ENCODE results near the gene TRMT2B.
"Not testable (repeated sequence)": the region's sequence is repeated elsewhere in the genome, so short reads cannot be mapped to it uniquely, and the experiment has no call there.

The TRMT2B gene

DNA sequence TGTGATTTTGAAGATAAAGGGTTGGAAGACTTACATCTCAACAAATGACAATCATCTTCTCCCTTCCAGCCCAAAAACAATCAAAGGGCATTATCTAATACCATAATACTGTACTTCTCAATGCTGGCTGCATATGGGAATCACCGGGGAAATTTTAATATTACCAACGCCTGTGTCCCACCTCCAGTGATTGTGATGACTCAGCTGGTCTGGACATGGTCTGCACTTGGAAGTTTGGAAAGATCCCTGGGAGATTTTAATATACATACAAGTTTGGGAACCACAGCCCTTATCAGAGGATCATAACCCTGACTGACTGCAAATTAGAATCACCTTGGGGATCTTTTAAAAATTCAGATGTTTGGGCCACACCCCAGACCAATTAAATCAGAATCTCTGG is 52.5 kb downstream of the TRMT2B start:
- DNase-seq: no peak

DNA sequence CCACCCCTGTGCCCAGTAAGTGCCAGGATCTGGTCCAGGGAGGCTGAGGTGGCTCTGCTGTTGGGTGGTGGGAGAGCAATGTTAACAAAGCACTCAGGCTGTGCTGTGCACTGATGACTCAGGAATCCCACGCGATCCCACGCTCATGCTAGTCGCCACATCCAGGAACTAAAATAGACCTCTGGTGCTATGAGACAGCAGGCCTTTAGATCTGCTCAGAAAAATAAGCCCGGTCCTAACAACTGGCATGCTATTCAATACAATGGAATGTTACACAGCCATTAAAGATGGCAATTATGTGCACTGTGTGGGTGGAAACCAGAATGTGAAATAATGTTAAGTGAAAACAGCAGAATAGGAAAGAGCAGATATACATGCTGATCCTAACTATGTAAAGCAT is 56.4 kb downstream of the TRMT2B start:
- no peak for DNase-seq

DNA sequence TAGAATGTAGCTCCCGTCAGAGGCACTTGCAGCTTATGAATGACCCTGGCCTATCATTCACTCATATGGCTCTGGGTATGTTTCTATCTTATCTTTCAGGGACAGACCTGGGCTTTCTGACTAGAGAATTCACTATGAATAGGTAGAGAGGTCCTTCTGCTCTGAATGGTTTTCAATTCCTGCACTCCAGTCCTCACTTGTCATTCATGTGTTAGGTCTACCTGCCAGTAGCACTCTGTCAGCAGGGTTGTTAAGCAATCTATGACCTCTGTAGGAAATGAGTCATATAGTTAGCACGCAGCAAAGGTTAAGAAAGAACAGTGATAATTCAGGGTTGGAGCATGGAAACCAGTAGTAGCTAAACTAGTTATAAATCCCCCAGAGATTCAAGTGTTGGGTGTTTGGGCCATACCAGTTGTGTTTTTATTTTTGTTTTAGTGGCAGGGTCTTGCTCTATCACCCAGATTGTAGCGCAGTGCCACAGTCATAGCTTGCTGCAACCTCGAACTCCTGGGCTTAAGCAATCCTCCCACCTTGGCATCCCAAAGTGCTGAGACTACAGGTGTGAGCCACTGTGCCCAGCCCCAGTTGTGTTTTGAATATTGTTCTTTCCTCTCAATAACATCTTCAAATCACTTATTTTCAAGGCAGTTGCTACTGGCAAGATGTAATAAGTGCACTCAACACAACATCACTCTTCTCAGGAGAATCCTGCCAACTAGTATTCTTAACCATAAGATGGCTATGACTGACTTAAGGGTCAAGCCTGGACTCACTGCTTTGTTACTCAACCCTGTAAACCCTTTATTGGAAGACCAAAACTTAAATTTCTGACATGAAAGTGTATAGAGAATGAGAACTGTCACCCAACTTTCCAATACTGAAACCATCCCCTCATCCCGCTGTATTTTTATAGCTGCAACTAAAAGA is 57.3 kb downstream of the TRMT2B start:
- DNase-seq: no peak

DNA sequence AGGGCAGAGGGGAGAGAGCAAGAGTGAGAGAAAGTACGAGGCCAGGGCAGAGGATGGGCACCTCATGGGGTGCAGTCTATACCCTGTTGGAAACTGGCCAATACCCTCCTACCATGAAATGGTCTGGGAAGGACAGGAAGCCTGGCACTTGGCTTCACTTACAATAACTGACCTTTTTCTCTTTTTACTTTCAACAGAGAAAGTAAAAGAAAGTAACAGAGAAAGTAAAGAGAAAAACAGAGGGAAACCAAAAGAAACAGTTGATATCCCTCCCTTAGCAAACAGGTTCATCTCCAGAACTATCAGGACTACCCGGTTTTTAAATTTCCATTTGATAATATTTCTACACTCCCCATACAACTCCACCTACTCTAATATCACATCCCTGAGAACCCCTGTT is 61.8 kb downstream of the TRMT2B start:
- no peak for DNase-seq

DNA sequence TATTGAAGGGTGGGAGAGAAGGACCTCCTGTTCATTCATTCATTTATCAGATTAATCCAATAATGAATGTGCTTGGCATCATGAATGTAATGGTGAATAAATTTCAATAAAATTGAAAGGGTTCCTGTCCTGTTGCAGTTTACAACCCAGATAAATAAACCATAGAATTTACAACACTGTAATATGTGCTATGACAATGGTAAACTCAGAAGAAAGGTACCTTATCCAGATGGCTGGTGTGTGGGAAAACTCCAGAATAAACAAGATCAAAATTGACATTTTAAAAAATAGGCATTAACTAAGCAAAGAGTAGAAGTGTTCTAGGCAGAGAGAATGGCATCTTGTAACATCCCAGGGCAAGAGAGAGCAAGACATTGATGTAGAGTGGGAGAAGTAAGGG is 67.1 kb downstream of the TRMT2B start:
- no peak for DNase-seq

DNA sequence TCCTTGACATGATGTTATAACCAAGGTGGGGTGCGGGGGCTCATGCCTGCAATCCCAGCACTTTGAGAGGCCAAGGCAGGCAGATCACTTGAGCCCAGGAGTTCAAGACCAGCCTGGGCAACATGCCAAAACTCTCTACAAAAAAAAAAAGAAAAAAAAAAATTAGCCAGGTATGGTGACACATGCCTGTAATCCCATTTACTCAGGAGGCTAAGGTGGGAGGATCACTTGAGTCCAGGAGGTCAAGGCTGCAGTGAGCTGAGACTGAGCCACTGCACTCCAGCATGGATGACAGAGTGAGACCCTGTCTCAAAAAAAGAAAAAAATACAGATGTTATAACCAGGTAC is 70.4 kb downstream of the TRMT2B start:
- DNase-seq: not testable (repeated sequence)

DNA sequence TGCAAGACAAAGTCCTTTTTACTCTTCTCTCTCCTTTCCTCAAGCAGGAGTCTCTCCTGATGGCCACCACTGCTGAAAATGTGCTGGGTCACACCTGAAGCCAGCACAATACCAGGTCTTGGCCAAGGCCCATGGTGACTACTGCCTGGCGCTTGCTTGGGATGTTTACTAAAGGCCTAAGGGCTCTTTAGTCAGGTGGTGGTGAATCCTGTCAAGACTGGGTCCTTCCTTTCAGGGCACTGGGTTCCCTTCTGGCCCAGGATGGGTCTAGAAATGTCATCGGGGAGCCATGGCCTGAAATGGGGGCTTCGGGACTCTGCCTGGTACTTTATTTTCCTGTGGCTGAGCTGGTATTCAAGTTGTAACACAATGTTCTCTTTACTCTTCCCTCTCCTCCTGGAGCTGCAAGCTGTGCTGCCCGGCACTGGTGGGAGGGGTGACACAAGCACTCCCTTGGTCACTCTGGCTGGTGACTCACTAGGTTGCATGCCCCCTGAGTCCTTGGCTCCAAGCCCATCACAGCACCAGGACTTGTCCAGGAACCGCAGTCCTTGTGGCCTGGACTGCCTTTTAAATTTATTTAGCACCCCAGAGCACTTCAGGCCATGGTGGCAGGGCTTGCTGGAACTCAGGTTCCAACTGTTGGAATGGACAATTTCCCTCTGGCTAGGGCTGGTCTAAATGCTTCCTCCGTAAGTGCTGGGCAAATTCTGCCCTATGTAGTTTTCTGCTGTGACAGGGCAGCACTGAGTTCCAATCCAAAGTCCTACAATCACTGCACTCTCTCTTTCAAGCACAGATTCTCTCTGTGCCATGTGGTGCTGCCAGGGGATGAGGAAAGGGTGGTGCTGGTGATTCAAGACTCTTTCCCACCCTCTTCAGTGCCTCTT is 71.1 kb downstream of the TRMT2B start:
- no peak for DNase-seq

DNA sequence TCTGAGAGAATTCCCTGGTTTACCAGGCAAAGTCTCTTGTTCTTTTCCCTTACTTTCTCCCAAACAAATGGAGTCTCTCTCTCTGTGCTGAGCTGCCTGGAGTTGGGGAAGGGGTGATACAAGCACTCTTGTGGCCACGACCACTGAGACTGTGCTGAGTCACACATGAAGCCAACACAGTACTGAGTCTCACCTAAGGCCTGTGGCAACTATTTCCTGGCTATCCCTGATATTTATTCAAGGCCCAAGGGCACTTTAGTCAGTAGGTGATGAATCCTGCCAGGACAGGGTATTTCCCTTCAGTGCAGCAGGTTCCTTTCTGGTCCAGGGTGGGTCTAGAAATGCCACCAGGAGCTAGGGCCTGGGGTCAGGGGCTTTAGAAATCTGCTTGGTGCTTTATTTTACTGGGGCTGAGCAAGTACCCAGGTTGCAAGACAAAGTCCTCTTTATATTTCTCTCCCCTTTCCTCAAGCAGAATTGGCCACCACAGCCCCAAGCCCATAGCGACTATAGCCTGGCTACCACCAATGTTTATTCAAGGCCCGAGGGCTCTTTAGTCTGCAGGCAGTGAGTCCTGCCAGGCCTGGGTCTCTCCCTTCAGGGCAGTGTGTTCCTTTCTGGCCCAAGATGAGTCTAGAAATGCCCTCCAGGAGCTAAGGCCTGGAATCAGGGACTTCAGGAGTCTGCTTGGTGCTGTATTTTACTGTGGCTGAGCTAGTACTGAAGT is 71.9 kb downstream of the TRMT2B start:
- DNase-seq: no peak

DNA sequence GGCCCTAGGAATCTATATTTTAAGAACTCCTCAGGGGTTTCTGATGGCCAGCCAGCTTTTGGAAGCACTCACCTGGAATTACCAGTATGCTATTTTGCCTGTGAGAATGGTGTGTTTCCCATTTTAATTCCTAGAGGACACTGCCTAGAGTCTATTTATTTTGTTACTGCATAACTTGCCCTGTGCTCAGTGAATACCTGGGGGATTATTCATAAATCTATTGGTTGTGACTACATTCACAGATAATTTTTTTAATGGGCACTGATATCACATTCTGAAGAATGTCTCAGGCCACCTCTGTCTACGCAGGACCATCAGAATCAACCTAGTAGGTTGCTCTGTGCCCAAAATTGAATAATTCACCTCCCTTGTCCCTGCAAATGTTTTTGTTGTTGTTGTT is 75.7 kb downstream of the TRMT2B start:
- no peak for DNase-seq

DNA sequence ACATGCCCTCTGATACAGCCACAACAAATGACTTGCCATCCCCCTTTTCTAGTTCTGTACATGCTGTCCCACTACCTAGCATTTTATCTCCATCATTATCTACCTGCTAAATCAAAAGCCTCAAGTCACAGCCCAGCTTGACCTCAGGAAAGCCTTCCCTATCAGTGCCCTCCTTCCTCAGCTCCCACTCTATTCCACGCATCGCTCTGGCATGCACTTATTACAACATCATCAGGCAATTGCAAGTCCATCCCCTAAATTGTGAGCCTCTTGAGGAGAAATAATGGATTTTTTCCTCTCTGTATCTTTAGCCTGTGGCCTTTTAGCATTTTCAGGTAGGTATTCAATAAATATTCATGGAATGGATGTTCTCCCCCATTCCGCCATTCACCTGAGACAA is 76.7 kb downstream of the TRMT2B start:
- DNase-seq: no peak

DNA sequence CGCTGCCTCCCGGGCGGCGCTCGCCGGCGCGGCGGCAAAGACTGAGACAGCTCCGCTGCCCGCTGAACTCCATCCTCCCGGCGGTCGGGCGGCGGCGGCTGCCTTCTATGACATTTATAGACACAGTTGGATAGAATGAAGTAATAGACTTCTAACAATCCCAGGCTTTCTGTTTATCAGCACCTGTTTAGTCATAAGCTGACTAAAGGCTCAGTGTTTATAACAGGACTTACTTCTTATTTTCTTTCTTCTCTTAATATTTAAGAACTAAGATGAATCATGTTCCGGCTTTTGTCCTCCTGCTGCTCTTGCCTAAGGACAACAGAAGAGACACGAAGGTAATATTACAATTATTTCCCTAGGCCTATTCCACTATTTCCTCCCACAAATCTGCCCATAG is 78.5 kb downstream of the TRMT2B start:
- no peak for DNase-seq

DNA sequence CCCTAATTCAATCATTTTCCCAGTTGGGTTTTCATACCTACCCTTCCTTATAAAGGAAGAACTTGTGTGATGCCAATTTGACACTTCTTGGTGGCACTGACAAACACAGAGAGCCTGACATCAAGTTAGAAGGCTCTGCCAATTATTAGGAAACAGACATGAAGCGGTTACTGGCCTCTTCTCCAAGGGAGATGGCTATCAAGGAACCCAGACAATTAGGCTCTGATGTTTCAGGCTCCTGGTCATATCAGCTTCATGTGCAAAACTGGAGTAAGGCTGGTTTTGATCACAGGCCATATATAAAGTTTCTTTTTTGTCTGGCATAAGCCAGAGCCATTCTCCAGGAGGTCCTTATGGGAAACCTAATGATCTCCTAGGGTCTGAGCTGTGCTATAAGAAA is 82.0 kb downstream of the TRMT2B start:
- no peak for DNase-seq

DNA sequence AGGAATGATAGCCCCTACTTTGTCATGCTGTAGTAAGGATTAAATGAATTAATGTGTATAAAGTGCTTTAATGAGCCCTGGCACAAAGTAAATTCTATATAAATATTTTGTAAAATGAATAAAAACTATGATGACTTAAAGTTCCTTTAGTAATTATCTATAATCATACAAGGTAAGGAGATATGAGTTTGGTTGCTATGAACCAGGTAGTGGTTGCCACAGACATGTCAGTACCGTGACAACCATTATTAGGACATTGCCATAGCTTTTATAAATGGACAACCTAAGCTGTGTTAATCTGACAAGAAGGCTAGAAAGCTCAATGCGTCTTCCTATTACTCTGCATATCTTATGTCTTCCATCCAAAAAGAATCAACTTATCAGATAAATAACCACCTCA is 82.5 kb downstream of the TRMT2B start, which contains the start of gene ARL13A:
Gene ARL13A, plus strand, starts transcription at position 301 of the 400 bp plus-strand sequence. CDS start 3,982 bp downstream, outside the sequence.
- no peak for DNase-seq

DNA sequence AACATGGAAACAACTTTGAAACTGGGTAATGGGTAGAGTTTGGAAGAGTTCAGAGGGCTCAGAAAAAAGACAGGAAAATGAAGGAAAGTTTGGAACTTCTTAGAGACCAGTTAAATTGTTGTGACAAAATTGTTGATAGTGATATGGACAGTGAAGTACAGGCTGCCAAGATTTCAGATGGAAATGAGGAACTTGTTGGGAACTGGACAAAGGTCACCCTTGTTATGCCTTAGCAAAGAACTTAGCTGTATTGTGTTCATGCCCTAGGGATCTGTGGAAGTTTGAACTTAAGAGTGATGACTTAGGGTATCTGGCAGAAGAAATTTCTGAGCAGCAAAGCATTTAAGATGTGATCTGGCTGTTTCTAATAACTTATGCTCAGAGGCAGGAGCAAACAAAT is 87.5 kb downstream of the TRMT2B start:
- DNase-seq: no peak

DNA sequence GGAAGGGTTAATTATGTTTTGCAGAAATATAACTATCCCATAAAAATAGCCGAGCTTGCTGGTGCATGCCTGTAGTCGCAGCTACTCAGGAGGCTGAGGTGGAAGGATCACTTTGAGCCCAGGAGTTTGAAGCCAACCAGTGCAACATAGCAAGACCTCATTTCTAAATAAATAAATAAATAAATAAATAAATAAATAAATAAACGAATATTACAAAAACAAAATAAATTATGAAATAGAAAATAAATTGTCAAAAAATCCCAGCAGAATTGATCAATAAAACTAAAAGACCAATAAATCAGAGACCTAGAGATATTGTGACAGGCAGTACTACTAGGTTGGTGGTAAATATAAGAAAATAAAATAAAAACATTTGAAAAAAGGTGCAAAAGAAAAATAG is 89.1 kb downstream of the TRMT2B start:
- no peak for DNase-seq
